Measurements from ENCODE around the gene TPD52L1. TPM values are rescaled to one million over a fixed set of nuclear protein-coding genes. Genes with fewer than 3 reads are reported as not detected.
A peak's percentile ranks its signal among the peaks of the same experiment; 100 is the strongest.

Gene TPD52L1
- total RNA-seq, 1 donor from 2014 or later: not detected

- intact Hi-C loops (cut with micrococcal nuclease): loop anchor here (5.0 to 10.0 kb wide), 3 partner anchors 153 to 650 kb away; partner anchors contain the start of genes HINT3 and TPD52L1
- no peak for DNase-seq (ENCODE audit: low spot score)
- peaks cover 36% of the 10 kb centered on the region for H3K27me3 Mint-ChIP-seq (ENCODE audit: low read depth)
- H3K4me1 Mint-ChIP-seq (ENCODE audit: low read depth): peaks cover 34% of the 10 kb centered on the region
- peaks cover 18% of the 10 kb centered on the region for H3K36me3 Mint-ChIP-seq (ENCODE audit: low read depth)
- H3K4me3 Mint-ChIP-seq (ENCODE audit: low read depth): no peak overlapping the region
- H3K9me3 Mint-ChIP-seq: peaks cover 4% of the 10 kb centered on the region
- H3K27ac Mint-ChIP-seq: no peak overlapping the region
Observed at GRCh38 chr6:125304970-125305660, 151.5 kb downstream of the TPD52L1 start.

- no peak for DNase-seq (ENCODE audit: low spot score)
- H3K27me3 Mint-ChIP-seq (ENCODE audit: low read depth): peaks cover 41% of the 10 kb centered on the region
- H3K27ac Mint-ChIP-seq: no peak overlapping the region
- peaks cover 4% of the 10 kb centered on the region for H3K9me3 Mint-ChIP-seq
- intact Hi-C loops (cut with micrococcal nuclease): loop anchor here (10.0 kb wide), 2 partner anchors 608 to 648 kb away; partner anchors contain the start of gene HINT3
- H3K36me3 Mint-ChIP-seq (ENCODE audit: low read depth): peaks cover 6% of the 10 kb centered on the region
- H3K4me1 Mint-ChIP-seq (ENCODE audit: low read depth): peaks cover 25% of the 10 kb centered on the region
- H3K4me3 Mint-ChIP-seq (ENCODE audit: low read depth): no peak overlapping the region
Observed at GRCh38 chr6:125306756-125307149, 153.2 kb downstream of the TPD52L1 start.

- Mint-ChIP-seq H3K4me1 (ENCODE audit: low read depth) (peaks cover 22% of the 10 kb centered on the region), H3K27me3 (ENCODE audit: low read depth) (peaks cover 46% of the 10 kb centered on the region), H3K36me3 (ENCODE audit: low read depth) (peaks cover 3% of the 10 kb centered on the region), H3K9me3 (peaks cover 2% of the 10 kb centered on the region), H3K27ac (no peak overlapping the region), H3K4me3 (ENCODE audit: low read depth) (no peak overlapping the region)
- DNase-seq (ENCODE audit: low spot score): no peak
- intact Hi-C loops (cut with micrococcal nuclease): loop anchor here (10.0 kb wide), 2 partner anchors 608 to 648 kb away; partner anchors contain the start of gene HINT3
Observed at GRCh38 chr6:125307150-125307838, 153.7 kb downstream of the TPD52L1 start.

DNA sequence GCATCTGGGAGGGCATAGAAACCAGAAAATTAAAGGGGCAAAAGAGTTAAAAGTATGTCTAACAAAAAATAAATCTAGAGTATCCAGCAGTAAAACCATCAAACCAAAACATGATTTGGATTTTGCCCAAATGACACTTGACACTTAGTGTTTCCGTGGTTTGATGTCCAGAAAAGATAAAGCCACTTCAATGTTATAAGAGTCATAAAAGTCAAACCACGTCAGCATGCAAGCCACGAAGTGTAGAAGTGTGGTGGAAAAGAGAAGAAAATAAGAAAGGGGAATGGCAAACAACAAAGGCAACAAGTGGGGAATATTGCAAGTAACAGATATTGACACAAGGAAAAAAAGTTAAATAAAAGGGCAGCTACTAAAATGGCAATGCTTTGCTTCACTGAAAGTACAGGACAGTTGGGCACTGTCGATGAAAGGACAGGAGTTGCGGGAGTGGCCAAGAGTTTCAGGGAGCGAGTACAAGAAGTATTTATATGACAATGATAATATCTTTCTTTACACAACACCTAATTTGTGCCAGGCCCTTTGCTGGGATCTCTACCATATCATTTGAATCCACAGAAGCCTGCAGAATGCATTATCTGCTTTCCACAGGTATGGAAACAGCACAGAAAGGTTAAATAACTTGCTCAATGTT is 154.5 kb downstream of the TPD52L1 start:
- Mint-ChIP-seq H3K27me3 (ENCODE audit: low read depth) (peaks cover 50% of the 10 kb centered on the region), H3K36me3 (ENCODE audit: low read depth) (no peaks in the 10 kb centered on the region), H3K4me1 (ENCODE audit: low read depth) (peaks cover 17% of the 10 kb centered on the region), H3K9me3 (no peaks in the 10 kb centered on the region), H3K27ac (peak overlapping the region; percentile 34), H3K4me3 (ENCODE audit: low read depth) (no peak overlapping the region)
- DNase-seq (ENCODE audit: low spot score): no peak
- intact Hi-C loops (cut with micrococcal nuclease): loop anchor here (10.0 kb wide), 2 partner anchors 607 to 647 kb away; partner anchors contain the start of gene HINT3

GRCh38 chr6:125310994-125311649 is 157.5 kb downstream of the TPD52L1 start:
- Mint-ChIP-seq H3K4me3 (ENCODE audit: low read depth) (no peak overlapping the region), H3K36me3 (ENCODE audit: low read depth) (no peaks in the 10 kb centered on the region), H3K27me3 (ENCODE audit: low read depth) (peaks cover 30% of the 10 kb centered on the region), H3K4me1 (ENCODE audit: low read depth) (peaks cover 17% of the 10 kb centered on the region), H3K27ac (no peak overlapping the region), H3K9me3 (no peaks in the 10 kb centered on the region)
- no peak for DNase-seq (ENCODE audit: low spot score)
- intact Hi-C loops (cut with micrococcal nuclease): loop anchor here (1.0 to 2.0 kb wide), 3 partner anchors 442 to 664 kb away; no protein-coding TSS in a partner anchor

DNA sequence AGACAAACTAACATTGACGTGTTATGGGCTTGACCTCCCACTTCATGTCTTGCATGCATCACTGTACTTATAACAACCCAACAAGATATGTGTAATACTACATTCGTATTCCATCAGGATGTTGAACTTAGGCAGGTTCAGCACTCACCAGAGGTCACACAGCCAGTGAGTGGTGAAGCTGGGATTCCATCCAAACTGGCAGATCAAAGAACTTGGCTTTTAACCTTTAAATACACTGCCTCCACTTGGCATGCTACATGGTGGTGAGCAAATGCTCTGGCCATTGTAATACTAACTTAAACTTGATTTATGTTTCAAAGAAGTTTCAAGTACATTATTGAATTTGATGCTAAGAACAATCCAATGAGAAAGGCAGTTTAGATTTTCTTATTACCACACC is 158.9 kb downstream of the TPD52L1 start:
- H3K9me3 Mint-ChIP-seq: no peaks in the 10 kb centered on the region
- intact Hi-C loops (cut with micrococcal nuclease): no loop called here
- no peak overlapping the region for H3K27ac Mint-ChIP-seq
- H3K36me3 Mint-ChIP-seq (ENCODE audit: low read depth): no peaks in the 10 kb centered on the region
- H3K27me3 Mint-ChIP-seq (ENCODE audit: low read depth): peaks cover 24% of the 10 kb centered on the region
- peaks cover 13% of the 10 kb centered on the region for H3K4me1 Mint-ChIP-seq (ENCODE audit: low read depth)
- H3K4me3 Mint-ChIP-seq (ENCODE audit: low read depth): no peak overlapping the region
- no peak for DNase-seq (ENCODE audit: low spot score)

DNA sequence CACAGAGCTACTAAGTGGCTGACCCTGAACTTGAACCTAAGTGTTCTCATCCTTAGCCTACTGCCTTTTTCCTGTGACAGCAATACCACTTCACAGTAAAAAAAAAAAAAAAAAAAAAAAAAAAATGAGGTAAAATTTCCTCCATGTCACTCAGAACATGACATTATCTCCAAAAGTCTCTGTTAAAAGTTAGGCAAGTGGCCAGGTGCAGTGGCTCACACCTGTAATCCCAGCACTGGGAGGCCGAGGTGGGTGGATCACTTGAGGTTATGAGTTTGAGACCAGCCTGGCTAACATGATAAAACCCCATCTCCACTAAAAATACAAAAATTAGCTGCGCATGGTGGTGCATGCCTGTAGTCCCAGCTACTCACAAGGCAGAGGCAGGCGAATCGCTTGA is 159.4 kb downstream of the TPD52L1 start:
- H3K27me3 Mint-ChIP-seq (ENCODE audit: low read depth): peaks cover 24% of the 10 kb centered on the region
- H3K4me1 Mint-ChIP-seq (ENCODE audit: low read depth): peaks cover 10% of the 10 kb centered on the region
- intact Hi-C loops (cut with micrococcal nuclease): no loop called here
- no peak overlapping the region for H3K4me3 Mint-ChIP-seq (ENCODE audit: low read depth)
- H3K9me3 Mint-ChIP-seq: no peaks in the 10 kb centered on the region
- no peak for DNase-seq (ENCODE audit: low spot score)
- no peaks in the 10 kb centered on the region for H3K36me3 Mint-ChIP-seq (ENCODE audit: low read depth)
- no peak overlapping the region for H3K27ac Mint-ChIP-seq

Other genes starting within 250 kb of the TPD52L1 start
- 2.2 and 3.1 TPM in 2 replicates for gene RNF217, start 191.3 kb upstream of the TPD52L1 start, total RNA-seq
- gene HDDC2, start 148.2 kb downstream of the TPD52L1 start, total RNA-seq: 78.3 and 80.7 TPM in 2 replicates